Measurements from ENCODE around the gene CD300LB. TPM values are rescaled to one million over a fixed set of nuclear protein-coding genes. Genes with fewer than 3 reads are reported as not detected.
"Not testable (repeated sequence)": the region's sequence is repeated elsewhere in the genome, so short reads cannot be mapped to it uniquely, and the experiment has no call there.

CD300LB gene
- total RNA-seq, 2 experiments from 2014 or later: not detected

GRCh38 chr17:74508156-74508555 lies 23.1 kb downstream of the CD300LB start:
- Histone ChIP-seq H3K27ac (ENCODE audit: low read depth, low read length, poor library complexity, severe bottlenecking) (no peak overlapping the region), H2AFZ (ENCODE audit: low read length) (no peak overlapping the region), H3K4me1 (ENCODE audit: insufficient read depth, low read length, poor library complexity, severe bottlenecking) (no peaks in the 10 kb centered on the region), H3K79me2 (ENCODE audit: insufficient read depth, low read depth, low read length) (no peaks in the 10 kb centered on the region), H3K4me3 (ENCODE audit: low read depth, low read length, poor library complexity, severe bottlenecking) (no peak overlapping the region), H4K20me1 (ENCODE audit: insufficient read depth, low read length) (no peaks in the 10 kb centered on the region), H3K36me3 (ENCODE audit: insufficient read depth, low read length) (no peaks in the 10 kb centered on the region), H3K9me2 (ENCODE audit: insufficient read depth, low read length) (no peaks in the 10 kb centered on the region), H3K4me2 (ENCODE audit: low read length) (no peak overlapping the region), H3K9me3 (ENCODE audit: low read length) (no peaks in the 10 kb centered on the region)
- intact Hi-C loops (cut with micrococcal nuclease; ENCODE audit: unreplicated experiment): no loop called here
- POLR2A ChIA-PET: interaction anchor here (1.4 kb wide), 1 partner anchor 12 kb away, joined by 3 read pairs; no protein-coding TSS in a partner anchor
- CTCF ChIA-PET (ENCODE audit: unreplicated experiment): no interaction called here
- no TSS peak for BruUV-seq (replicated peaks)
- no peak for DNase-seq (ENCODE audit: low spot score)
- TF ChIP-seq CTCF (conservative IDR thresholded peaks at IDR 0.05; ENCODE audit: low read length) (no peak), EZH2phosphoT487 (IDR thresholded peaks at IDR 0.05; ENCODE audit: borderline replicate concordance, low read depth, low read length) (no peak)

- DNase-seq (ENCODE audit: low spot score); CTCF ChIA-PET (ENCODE audit: unreplicated experiment); H3K4me1 ChIP-seq (ENCODE audit: insufficient read depth, low read length, poor library complexity, severe bottlenecking); H3K4me2 ChIP-seq (ENCODE audit: low read length); BruUV-seq (replicated peaks); intact Hi-C loops (cut with micrococcal nuclease; ENCODE audit: unreplicated experiment); H3K4me3 ChIP-seq (ENCODE audit: low read depth, low read length, poor library complexity, severe bottlenecking); H3K9me2 ChIP-seq (ENCODE audit: insufficient read depth, low read length); H3K27ac ChIP-seq (ENCODE audit: low read depth, low read length, poor library complexity, severe bottlenecking); H2AFZ ChIP-seq (ENCODE audit: low read length); H3K36me3 ChIP-seq (ENCODE audit: insufficient read depth, low read length); H3K9me3 ChIP-seq (ENCODE audit: low read length); POLR2A ChIA-PET; H4K20me1 ChIP-seq (ENCODE audit: insufficient read depth, low read length); H3K79me2 ChIP-seq (ENCODE audit: insufficient read depth, low read depth, low read length): not testable (repeated sequence)
Observed at GRCh38 chr17:74503949-74504348, 27.3 kb downstream of the CD300LB start.

GRCh38 chr17:74502861-74503260 lies 28.4 kb downstream of the CD300LB start:
- TF ChIP-seq EZH2phosphoT487 (IDR thresholded peaks at IDR 0.05; ENCODE audit: borderline replicate concordance, low read depth, low read length): no peak
- no peak for TF ChIP-seq CTCF (conservative IDR thresholded peaks at IDR 0.05; ENCODE audit: low read length)
- H3K9me3 ChIP-seq (ENCODE audit: low read length): no peaks in the 10 kb centered on the region
- no peak overlapping the region for H3K4me2 ChIP-seq (ENCODE audit: low read length)
- DNase-seq (ENCODE audit: low spot score): no peak
- intact Hi-C loops (cut with micrococcal nuclease; ENCODE audit: unreplicated experiment): no loop called here
- BruUV-seq (replicated peaks): no TSS peak
- H3K27ac ChIP-seq (ENCODE audit: low read depth, low read length, poor library complexity, severe bottlenecking): no peak overlapping the region
- no peaks in the 10 kb centered on the region for H4K20me1 ChIP-seq (ENCODE audit: insufficient read depth, low read length)
- CTCF ChIA-PET (ENCODE audit: unreplicated experiment): no interaction called here
- no peaks in the 10 kb centered on the region for H3K79me2 ChIP-seq (ENCODE audit: insufficient read depth, low read depth, low read length)
- no peaks in the 10 kb centered on the region for H3K36me3 ChIP-seq (ENCODE audit: insufficient read depth, low read length)
- H3K4me1 ChIP-seq (ENCODE audit: insufficient read depth, low read length, poor library complexity, severe bottlenecking): no peaks in the 10 kb centered on the region
- no peak overlapping the region for H3K4me3 ChIP-seq (ENCODE audit: low read depth, low read length, poor library complexity, severe bottlenecking)
- no peaks in the 10 kb centered on the region for H3K9me2 ChIP-seq (ENCODE audit: insufficient read depth, low read length)
- POLR2A ChIA-PET: interaction anchor here (0.7 to 0.8 kb wide), 2 partner anchors 30 to 1161 kb away, joined by 3 to 5 read pairs; no protein-coding TSS in a partner anchor
- no peak overlapping the region for H2AFZ ChIP-seq (ENCODE audit: low read length)

Data from OCI-LY7 (cell line).